Right lobe of liver (tissue), 6 donors: ENCODE measurements around the gene BASP1. TPM values are rescaled to one million over a fixed set of nuclear protein-coding genes. Genes with fewer than 3 reads are reported as not detected.
"Not testable (repeated sequence)": the region's sequence is repeated elsewhere in the genome, so short reads cannot be mapped to it uniquely, and the experiment has no call there.

Experiments used
- ATAC-seq, 4 donors: fragments of 200-7000 bp; cut with Tn5 transposase; one replicate each; pipeline ENCODE4 v1.9.1; 2020; ENCODE audit warnings: mild to moderate bottlenecking in 4 of 4, moderate library complexity in 4 of 4
- DNase-seq, 3 donors: peaks; one replicate each; pipeline ENCODE4 v3.0.0-alpha.2; 2020
- H3K27ac ChIP-seq, 3 donors: fragments of 200-600 bp; one replicate each; pipeline ENCODE4 v1.8.0; 2022
- H3K27me3 ChIP-seq, 2 donors: fragments of 200-600 bp; one replicate each; pipeline ENCODE4 v1.8.0; 2022
- H3K36me3 ChIP-seq, 4 donors: fragments of 200-600 bp; sonication (generic) in 1 of 4; one replicate each; pipeline versions ENCODE4 v1.5.1 to v1.8.0; 2017 to 2022; ENCODE audit warnings: control low read depth in 1 of 4
- H3K4me1 ChIP-seq, 4 donors: fragments of 200-600 bp; sonication (generic) in 1 of 4; one replicate each; pipeline versions ENCODE4 v1.5.1 to v1.8.0; 2017 to 2022; ENCODE audit warnings: control low read depth in 1 of 4
- H3K4me3 ChIP-seq, 3 donors: fragments of 200-600 bp; one replicate each; pipeline ENCODE4 v1.8.0; 2022
- H3K9me3 ChIP-seq, 4 donors: fragments of 200-600 bp; sonication (generic) in 1 of 4; one replicate each; pipeline versions ENCODE4 v1.5.1 to v1.8.0; 2017 to 2022; ENCODE audit warnings: control low read depth in 1 of 4
- POLR2A ChIP-seq: fragments of 450-650 bp; IDR thresholded peaks from one replicate; pipeline ENCODE4 v1.6.1; 2017; ENCODE audit warnings: antibody characterized with exemption, mild to moderate bottlenecking
- WGBS: methylation state at CpG from one replicate; pipeline ENCODE4 v1.1.6; 2018; ENCODE audit warnings: low coverage, low lambda C conversion rate; ENCODE audit not compliant: insufficient coverage; ENCODE audit errors: missing lambda C conversion rate; 5-methylcytosine and 5-hydroxymethylcytosine counted together
- intact Hi-C, 2 donors: fragments of 100-400 bp; cut with DNase I; formaldehyde crosslinking; loops; one replicate each; pipeline versions ENCODE4 v1.11.2 to v1.14.1; 2022
- total RNA-seq, 6 experiments: library from RNA; depleted of rRNA in 2 of 6; stranded (reverse); fragments of >200 nt in 2 of 6; fragmentation: NEBNext Ultra II Directional in 3 of 6; extraction: Animal tissue kit (Norgen Biotek cat#: 25700) in 3 of 6; gene quantifications; one replicate each; pipeline versions ENCODE4 v1.1.0 to v1.2.4, GENCODE V29; 2016 to 2023
- TF ChIP-seq, protein P1 (sequence below), 4 donors: fragments of 200-600 bp in 3 of 4; fragments of 450-650 bp in 1 of 4; IDR thresholded peaks; one replicate each; pipeline versions ENCODE4 v1.5.1 to v1.8.0; 2016 to 2022; ENCODE audit warnings: antibody characterized with exemption in 4 of 4, mild to moderate bottlenecking in 2 of 4
- donor health status: DM: no; HTN: yes; CAD: no.
- donor health status: DM: no; HTN: no; CAD: no.
- donor health status: DM: no; HTN: no; CAD: no.
- donor health status: DM: no; HTN: yes; CAD: no.
- donor health status: DM: no; HTN: yes; CAD: no.

Gene BASP1
- total RNA-seq, 6 experiments from 2014 or later, result 2.6 to 11.2 (median 4.7) TPM

DNA sequence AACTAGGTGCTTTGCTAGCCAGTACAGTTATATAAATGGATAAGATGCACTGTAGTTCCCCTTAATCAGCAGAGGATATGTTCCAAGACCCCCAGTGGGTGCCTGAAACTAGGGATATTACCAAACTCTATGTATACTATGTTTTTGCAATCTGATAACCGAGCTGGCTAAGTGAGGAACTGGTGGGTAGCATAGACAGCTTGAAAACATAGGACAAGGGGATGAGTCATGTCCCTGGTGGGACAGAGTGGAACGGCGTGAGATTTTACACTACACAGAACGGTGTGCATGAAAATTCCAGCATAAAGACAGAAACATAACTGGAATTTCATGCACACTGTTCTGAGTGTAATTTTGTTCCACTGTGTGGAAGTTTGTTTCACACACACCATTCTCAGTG is 86.9 kb downstream of the BASP1 start:
- 44% methylated on average over 4 of the region's 4 CpGs for WGBS
- ATAC-seq (no peak), DNase-seq (no peak)
- Histone ChIP-seq H3K27ac (no peak overlapping the region), H3K9me3 (no peaks in the 10 kb centered on the region), H3K36me3 (no peaks in the 10 kb centered on the region), H3K27me3 (peaks cover 0 to 8% of the 10 kb centered on the region in 2 donors), H3K4me3 (no peak overlapping the region), H3K4me1 (no peaks in the 10 kb centered on the region)
- no peak for TF ChIP-seq POLR2A
- TF ChIP-seq, protein P1, sequence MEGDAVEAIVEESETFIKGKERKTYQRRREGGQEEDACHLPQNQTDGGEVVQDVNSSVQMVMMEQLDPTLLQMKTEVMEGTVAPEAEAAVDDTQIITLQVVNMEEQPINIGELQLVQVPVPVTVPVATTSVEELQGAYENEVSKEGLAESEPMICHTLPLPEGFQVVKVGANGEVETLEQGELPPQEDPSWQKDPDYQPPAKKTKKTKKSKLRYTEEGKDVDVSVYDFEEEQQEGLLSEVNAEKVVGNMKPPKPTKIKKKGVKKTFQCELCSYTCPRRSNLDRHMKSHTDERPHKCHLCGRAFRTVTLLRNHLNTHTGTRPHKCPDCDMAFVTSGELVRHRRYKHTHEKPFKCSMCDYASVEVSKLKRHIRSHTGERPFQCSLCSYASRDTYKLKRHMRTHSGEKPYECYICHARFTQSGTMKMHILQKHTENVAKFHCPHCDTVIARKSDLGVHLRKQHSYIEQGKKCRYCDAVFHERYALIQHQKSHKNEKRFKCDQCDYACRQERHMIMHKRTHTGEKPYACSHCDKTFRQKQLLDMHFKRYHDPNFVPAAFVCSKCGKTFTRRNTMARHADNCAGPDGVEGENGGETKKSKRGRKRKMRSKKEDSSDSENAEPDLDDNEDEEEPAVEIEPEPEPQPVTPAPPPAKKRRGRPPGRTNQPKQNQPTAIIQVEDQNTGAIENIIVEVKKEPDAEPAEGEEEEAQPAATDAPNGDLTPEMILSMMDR (IDR thresholded peaks at IDR 0.05), result no peak
- intact Hi-C loops, result no loop called here

DNA sequence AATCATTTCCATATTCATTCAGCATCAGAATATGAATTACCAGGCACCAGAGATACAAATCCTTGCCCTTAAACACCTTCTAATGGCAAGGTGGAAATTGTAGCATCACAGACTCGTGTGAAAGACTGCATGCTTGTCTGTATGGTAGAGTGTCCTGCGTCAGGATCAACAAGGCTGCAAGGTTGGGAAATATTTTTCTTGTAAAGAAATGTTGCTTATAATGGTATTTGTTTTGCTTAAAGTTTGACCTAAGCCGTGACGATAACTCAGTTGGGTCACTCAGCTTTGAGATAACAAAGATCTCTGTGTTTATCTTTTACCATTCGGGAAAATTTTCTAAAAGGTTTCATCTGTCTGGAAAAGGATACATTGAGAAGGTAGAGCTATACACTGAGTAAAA is 87.6 kb downstream of the BASP1 start:
- H3K4me1 ChIP-seq, result no peaks in the 10 kb centered on the region
- peaks cover 0 to 8% of the 10 kb centered on the region in 2 donors for H3K27me3 ChIP-seq
- H3K9me3 ChIP-seq, result no peaks in the 10 kb centered on the region
- H3K36me3 ChIP-seq, result no peaks in the 10 kb centered on the region
- no peak overlapping the region for H3K4me3 ChIP-seq
- intact Hi-C loops, result no loop called here
- ATAC-seq (no peak), DNase-seq (no peak)
- H3K27ac ChIP-seq, result no peak overlapping the region
- TF ChIP-seq, protein P1 (IDR thresholded peaks at IDR 0.05), result no peak
- TF ChIP-seq POLR2A, result no peak
- 7% methylated on average over 5 of the region's 5 CpGs for WGBS

DNA sequence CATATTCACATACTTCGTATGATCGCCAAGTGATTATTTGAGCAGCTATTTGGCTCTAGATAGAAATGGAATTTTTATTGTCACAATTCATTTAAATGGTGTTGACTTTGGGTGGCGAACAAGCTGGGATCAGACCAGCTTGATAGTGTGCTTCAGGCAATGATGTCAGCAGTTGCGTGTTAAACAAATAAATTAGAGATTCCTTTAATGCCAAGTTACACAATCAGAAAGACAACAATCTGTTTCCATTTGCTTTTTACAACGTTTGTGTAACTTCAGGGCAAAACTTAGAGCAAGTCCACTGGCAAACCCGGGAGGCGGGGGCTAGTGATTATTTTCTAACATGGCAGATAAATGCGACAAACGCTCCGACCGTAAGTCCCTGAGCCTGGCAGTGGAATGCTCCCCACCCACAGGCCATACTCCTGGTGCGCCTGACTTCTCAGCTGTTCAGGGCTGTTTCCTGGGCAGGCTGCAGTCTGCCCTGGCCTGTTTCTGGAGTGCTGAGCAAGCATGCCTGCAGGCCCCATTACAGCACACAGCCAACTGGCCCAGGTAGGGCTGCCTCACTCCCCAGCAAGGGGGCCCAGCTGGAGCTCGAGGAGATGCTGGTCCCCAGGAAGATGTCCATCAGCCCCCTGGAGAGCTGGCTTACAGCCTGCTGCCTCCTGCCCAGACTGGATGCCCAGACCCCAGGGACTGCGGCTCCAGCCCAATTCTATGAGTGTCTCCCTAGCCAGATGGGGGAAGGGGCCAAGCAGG is 88.7 kb downstream of the BASP1 start:
- no peaks in the 10 kb centered on the region for H3K9me3 ChIP-seq
- no peaks in the 10 kb centered on the region for H3K36me3 ChIP-seq
- 21% methylated on average over 11 of the region's 14 CpGs for WGBS
- TF ChIP-seq, protein P1 (IDR thresholded peaks at IDR 0.05), result no peak
- no peak for TF ChIP-seq POLR2A
- peaks cover 0 to 4% of the 10 kb centered on the region in 2 donors for H3K27me3 ChIP-seq
- peak in 1 of 3 donors; percentile 59 for DNase-seq
- intact Hi-C loops, result no loop called here
- ATAC-seq, result peak; percentile 51 to 85 (median 77)
- no peak overlapping the region for H3K4me3 ChIP-seq
- no peaks in the 10 kb centered on the region for H3K4me1 ChIP-seq
- H3K27ac ChIP-seq, result no peak overlapping the region

DNA sequence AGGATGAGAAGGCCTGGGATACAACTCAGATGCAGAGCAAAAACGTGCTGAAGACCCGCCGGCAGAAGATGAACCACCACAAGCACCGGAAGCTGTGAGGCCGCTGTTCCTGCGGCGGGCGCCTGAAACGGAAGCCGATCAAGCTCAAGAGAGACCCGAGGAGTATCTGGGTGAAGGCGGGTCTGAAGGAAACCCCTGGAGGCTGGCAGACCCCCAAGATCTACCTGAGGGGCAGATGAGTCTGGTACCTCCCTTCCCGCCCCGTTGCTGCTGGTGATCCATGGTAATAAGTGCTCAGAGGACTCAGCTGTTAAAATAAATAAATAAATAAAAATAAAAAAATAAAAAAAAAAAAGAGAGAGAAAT is 89.3 kb downstream of the BASP1 start:
- H3K27ac ChIP-seq, result no peak overlapping the region
- intact Hi-C loops, result no loop called here
- H3K4me1 ChIP-seq, result no peaks in the 10 kb centered on the region
- TF ChIP-seq, protein P1 (IDR thresholded peaks at IDR 0.05), result no peak
- no peak for TF ChIP-seq POLR2A
- no peaks in the 10 kb centered on the region for H3K27me3 ChIP-seq
- DNase-seq (no peak), ATAC-seq (no peak)
- no peaks in the 10 kb centered on the region for H3K9me3 ChIP-seq
- H3K36me3 ChIP-seq, result no peaks in the 10 kb centered on the region
- no peak overlapping the region for H3K4me3 ChIP-seq
- WGBS, result 64% methylated on average over 3 of the region's 14 CpGs

DNA sequence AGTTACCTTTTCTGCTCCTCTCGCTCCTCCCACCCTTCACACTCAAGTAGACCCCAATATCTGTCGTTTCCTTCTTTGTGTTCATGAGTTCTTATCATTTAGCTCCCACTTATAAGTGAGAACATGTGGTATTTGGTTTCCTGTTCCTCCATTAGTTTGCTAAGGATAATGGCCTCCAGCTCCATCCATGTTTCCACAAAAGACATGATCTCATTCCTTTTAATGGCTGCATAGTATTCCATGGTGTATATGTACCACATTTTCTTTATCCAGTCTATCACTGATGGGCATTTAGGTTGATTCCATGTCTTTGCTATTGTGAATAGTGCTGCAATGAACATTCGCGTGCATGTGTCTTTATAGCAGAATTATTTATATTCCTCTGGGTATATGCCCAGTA is 90.0 kb downstream of the BASP1 start:
- H3K4me1 ChIP-seq, ATAC-seq, DNase-seq, H3K27me3 ChIP-seq, H3K27ac ChIP-seq, H3K36me3 ChIP-seq, H3K4me3 ChIP-seq, intact Hi-C loops, H3K9me3 ChIP-seq: not testable (repeated sequence)
- 80% methylated on average over 4 of the region's 4 CpGs for WGBS
